Measurements from ENCODE around the gene ING4. TPM values are rescaled to one million over a fixed set of nuclear protein-coding genes. Genes with fewer than 3 reads are reported as not detected.
A peak's percentile ranks its signal among the peaks of the same experiment; 100 is the strongest.

ING4 gene
- total RNA-seq, 1 donor from 2014 or later = 110 TPM

DNA sequence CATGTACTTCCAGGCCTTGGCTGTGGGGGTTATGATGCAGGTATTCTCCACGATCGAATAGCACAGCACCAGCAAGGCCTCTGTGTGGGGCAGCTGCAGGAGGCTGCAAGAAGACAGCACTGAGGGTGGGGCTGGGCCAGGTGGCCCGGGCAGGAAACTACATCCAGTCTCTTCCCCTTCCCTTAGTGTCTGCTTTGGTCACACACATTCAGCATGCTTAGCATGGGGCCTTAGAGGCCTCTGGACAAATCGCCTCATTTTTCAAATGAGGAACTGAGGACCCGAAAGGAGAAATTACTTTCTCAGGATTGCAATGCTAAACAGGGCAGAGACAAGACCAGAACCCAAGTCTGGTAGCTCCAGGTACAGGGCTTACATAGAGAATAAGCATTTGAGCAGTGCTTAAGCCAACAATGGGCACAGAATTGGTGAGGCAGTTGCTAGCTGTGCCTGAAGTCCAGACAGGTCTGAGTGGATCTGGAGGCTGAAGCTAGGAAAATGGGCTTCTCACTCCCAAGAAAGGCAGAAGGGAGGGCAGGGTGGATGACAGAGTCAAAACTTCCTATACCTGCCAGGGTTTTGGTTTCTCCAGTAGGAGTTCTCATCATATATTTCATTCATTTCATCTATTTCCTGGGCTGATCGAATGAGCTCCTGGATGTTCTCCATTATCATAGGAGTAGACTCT, 19.2 kb downstream of the ING4 start:
- H3K4me3 Mint-ChIP-seq (ENCODE audit: low read depth) = no peak overlapping the region
- H3K36me3 Mint-ChIP-seq (ENCODE audit: insufficient read depth) = peaks cover 16% of the 10 kb centered on the region
- DNase-seq (ENCODE audit: low spot score, unreplicated experiment) = no peak
- peaks cover 52% of the 10 kb centered on the region for H3K27me3 Mint-ChIP-seq
- no peaks in the 10 kb centered on the region for H3K9me3 Mint-ChIP-seq (ENCODE audit: low read depth)
- H3K4me1 Mint-ChIP-seq (ENCODE audit: low read depth) = peaks cover 5% of the 10 kb centered on the region
- TF ChIP-seq, protein P1, sequence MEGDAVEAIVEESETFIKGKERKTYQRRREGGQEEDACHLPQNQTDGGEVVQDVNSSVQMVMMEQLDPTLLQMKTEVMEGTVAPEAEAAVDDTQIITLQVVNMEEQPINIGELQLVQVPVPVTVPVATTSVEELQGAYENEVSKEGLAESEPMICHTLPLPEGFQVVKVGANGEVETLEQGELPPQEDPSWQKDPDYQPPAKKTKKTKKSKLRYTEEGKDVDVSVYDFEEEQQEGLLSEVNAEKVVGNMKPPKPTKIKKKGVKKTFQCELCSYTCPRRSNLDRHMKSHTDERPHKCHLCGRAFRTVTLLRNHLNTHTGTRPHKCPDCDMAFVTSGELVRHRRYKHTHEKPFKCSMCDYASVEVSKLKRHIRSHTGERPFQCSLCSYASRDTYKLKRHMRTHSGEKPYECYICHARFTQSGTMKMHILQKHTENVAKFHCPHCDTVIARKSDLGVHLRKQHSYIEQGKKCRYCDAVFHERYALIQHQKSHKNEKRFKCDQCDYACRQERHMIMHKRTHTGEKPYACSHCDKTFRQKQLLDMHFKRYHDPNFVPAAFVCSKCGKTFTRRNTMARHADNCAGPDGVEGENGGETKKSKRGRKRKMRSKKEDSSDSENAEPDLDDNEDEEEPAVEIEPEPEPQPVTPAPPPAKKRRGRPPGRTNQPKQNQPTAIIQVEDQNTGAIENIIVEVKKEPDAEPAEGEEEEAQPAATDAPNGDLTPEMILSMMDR (IDR thresholded peaks at IDR 0.05; ENCODE audit: unreplicated experiment) = no peak
- H3K27ac Mint-ChIP-seq = no peak overlapping the region

DNA sequence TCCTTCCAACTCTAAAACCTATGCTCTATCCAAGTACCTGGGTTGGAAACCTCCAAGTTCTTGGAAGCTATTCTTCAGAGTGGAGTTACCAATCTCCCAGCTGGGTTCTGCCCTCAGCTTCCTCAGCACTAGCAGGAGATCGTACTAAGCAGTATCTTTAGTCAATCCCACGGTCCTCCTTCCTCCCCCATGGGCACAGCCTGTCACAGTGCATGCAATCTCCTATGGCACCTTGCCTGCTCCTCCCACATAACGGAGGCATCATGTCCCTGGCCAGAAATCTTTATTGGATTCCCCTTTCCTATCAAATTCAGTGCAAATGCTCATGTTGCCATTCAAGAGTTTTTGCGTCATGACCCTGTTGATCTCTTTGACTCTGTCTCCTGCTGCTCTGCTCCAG, 21.8 kb downstream of the ING4 start:
- no peaks in the 10 kb centered on the region for H3K9me3 Mint-ChIP-seq (ENCODE audit: low read depth)
- no peak overlapping the region for H3K27ac Mint-ChIP-seq

DNA sequence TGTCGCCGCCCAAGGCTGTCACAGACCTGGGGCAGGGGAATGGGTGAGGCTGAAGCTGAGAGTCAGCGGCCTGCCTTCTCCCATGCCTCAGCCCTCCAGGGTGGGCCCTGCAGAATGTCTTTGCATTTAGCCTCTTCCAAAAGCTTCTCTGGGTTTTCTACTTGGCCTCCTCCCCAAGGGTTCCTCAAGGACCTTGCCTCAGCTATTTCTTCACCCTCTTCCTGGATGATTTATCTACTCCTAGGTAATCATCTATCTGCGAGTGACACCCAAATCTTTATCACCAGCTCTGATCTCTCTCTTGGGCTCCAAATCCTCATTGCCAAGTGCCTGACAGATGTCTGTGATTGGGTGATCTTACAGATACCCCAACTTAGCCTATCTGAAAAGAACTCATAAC, 22.4 kb downstream of the ING4 start:
- H3K27me3 Mint-ChIP-seq = peaks cover 65% of the 10 kb centered on the region

More for the DNA sequence above, 21.8 kb downstream of the ING4 start:
- Mint-ChIP-seq H3K36me3 (ENCODE audit: insufficient read depth) (peaks cover 2% of the 10 kb centered on the region), H3K4me1 (ENCODE audit: low read depth) (peaks cover 2% of the 10 kb centered on the region), H3K4me3 (ENCODE audit: low read depth) (no peak overlapping the region), H3K27me3 (peaks cover 59% of the 10 kb centered on the region)
- DNase-seq (ENCODE audit: low spot score, unreplicated experiment) = no peak
- TF ChIP-seq, protein P1 (IDR thresholded peaks at IDR 0.05; ENCODE audit: unreplicated experiment) = no peak

DNA sequence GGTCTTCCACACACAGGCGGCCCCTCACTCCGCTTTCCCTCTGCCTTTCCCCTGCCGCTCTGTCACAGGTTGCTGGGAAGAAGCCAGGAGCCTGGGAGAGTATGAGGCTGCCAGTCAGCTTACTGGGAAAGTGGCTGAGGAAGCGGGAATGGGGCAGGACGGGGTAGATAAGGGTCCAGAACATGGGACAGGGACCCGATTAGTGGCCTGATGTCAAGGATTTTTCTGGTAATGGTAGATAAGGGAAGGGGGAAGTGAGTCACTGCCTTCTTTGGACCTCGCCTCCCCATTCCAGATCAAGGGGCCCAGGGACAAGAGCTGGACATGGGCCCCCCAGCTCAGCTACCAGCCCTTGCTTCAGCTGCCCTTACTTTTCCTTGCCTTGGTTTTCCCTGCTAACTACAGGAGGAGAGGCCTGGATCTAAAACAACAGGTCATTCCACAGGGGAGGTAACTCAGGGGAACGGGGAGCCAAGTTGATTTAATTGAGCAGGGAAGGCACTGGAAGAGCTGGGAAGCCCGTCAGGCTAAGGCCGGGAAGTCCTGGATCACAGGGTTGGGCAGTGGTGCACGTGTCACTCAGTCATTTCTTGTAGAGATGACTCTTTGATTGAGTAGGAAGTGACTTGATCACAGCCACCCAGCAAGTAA, 23.6 kb downstream of the ING4 start:
- no peak overlapping the region for H3K27ac Mint-ChIP-seq
- no peak overlapping the region for H3K4me3 Mint-ChIP-seq (ENCODE audit: low read depth)
- H3K4me1 Mint-ChIP-seq (ENCODE audit: low read depth) = peaks cover 5% of the 10 kb centered on the region
- H3K27me3 Mint-ChIP-seq = peaks cover 61% of the 10 kb centered on the region
- H3K36me3 Mint-ChIP-seq (ENCODE audit: insufficient read depth) = peaks cover 2% of the 10 kb centered on the region
- H3K9me3 Mint-ChIP-seq (ENCODE audit: low read depth) = no peaks in the 10 kb centered on the region
- TF ChIP-seq, protein P1 (IDR thresholded peaks at IDR 0.05; ENCODE audit: unreplicated experiment) = no peak
- DNase-seq (ENCODE audit: low spot score, unreplicated experiment) = no peak

More for the DNA sequence above, 22.4 kb downstream of the ING4 start:
- TF ChIP-seq, protein P1 (IDR thresholded peaks at IDR 0.05; ENCODE audit: unreplicated experiment) = no peak
- Mint-ChIP-seq H3K9me3 (ENCODE audit: low read depth) (no peaks in the 10 kb centered on the region), H3K4me1 (ENCODE audit: low read depth) (peaks cover 4% of the 10 kb centered on the region), H3K36me3 (ENCODE audit: insufficient read depth) (peaks cover 2% of the 10 kb centered on the region), H3K4me3 (ENCODE audit: low read depth) (no peak overlapping the region), H3K27ac (no peak overlapping the region)
- no peak for DNase-seq (ENCODE audit: low spot score, unreplicated experiment)

DNA sequence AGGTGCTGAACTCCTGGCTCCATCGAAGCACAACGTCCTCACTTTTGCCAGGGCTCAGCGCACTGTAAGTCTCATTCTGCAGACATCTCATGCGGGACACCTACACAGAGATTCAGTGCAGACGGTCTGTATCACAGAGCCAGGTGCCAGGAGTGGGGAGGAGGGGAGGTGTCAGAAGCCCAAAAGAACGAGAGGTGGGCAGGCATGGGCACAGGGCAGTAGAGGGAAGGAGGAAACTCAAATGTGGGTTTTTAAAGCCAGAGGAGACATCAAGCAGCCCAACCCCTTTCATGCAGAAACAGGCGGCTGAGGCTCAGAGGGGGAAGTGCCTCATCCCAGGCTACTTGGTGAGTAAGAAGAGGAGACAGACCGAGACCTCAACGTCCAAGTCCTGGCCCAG, 24.6 kb downstream of the ING4 start:
- TF ChIP-seq, protein P1 (IDR thresholded peaks at IDR 0.05; ENCODE audit: unreplicated experiment) = no peak
- peak overlapping the region; percentile 9 for H3K27ac Mint-ChIP-seq
- H3K4me1 Mint-ChIP-seq (ENCODE audit: low read depth) = peaks cover 5% of the 10 kb centered on the region

More for the DNA sequence above, 24.6 kb downstream of the ING4 start:
- H3K4me3 Mint-ChIP-seq (ENCODE audit: low read depth) = no peak overlapping the region
- no peak for DNase-seq (ENCODE audit: low spot score, unreplicated experiment)
- no peaks in the 10 kb centered on the region for H3K9me3 Mint-ChIP-seq (ENCODE audit: low read depth)
- peaks cover 61% of the 10 kb centered on the region for H3K27me3 Mint-ChIP-seq
- peaks cover 2% of the 10 kb centered on the region for H3K36me3 Mint-ChIP-seq (ENCODE audit: insufficient read depth)

Data from progenitor cell of endocrine pancreas (in vitro differentiated cells).